H1 (cell line): ENCODE results near the gene CXXC5. TPM values are rescaled to one million over a fixed set of nuclear protein-coding genes. Genes with fewer than 3 reads are reported as not detected.

Experiments
- CTCF ChIA-PET: fragments of 300-600 bp; sonication (Branson Sonifier 250); formaldehyde crosslinking; loops from one replicate; lab custom pipeline; 2021; ENCODE audit not compliant: partially characterized antibody; lab: Charles Lee
- POLR2A ChIA-PET: fragments of 300-600 bp; sonication (Branson Sonifier 250); formaldehyde crosslinking; loops from one replicate; lab custom pipeline; 2021; ENCODE audit warnings: inconsistent platforms; ENCODE audit not compliant: partially characterized antibody; lab: Charles Lee
- DNase-seq, 2 experiments: peaks; one replicate each; pipeline versions ENCODE4 v3.0.0 to v3.0.0-alpha.2; 2010 to 2022; ENCODE audit warnings: low spot score in 2 of 2, low read depth in 1 of 2, mixed read lengths in 1 of 2
- FAIRE-seq: peaks from 2 replicates; lab custom pipeline; 2011; peaks lifted over from hg19 to GRCh38; lab: Jason Lieb, UNC
- H2AFZ ChIP-seq: 2 replicates; pipeline ENCODE4 v1.8.1; 2012; ENCODE audit warnings: low read length, inconsistent platforms
- H2AK5ac ChIP-seq: 2 replicates; pipeline ENCODE4 v1.6.1; 2013; ENCODE audit warnings: low read depth, low read length
- H2BK120ac ChIP-seq: replicated peaks from 2 replicates; pipeline ENCODE3; 2013; ENCODE audit warnings: low read depth, low read length, inconsistent platforms
- H2BK12ac ChIP-seq: 2 replicates; pipeline ENCODE4 v1.6.1; 2013; ENCODE audit warnings: low read depth, low read length
- H2BK15ac ChIP-seq: 2 replicates; pipeline ENCODE4 v1.6.1; 2013; ENCODE audit warnings: low read length
- H2BK20ac ChIP-seq: 2 replicates; pipeline ENCODE4 v1.6.1; 2013; ENCODE audit warnings: low read length
- H2BK5ac ChIP-seq: 2 replicates; pipeline ENCODE4 v1.6.1; 2013; ENCODE audit warnings: low read depth, low read length
- H3K14ac ChIP-seq: 2 replicates; pipeline ENCODE4 v1.6.1; 2013; ENCODE audit warnings: inconsistent platforms; ENCODE audit not compliant: insufficient read length
- H3K18ac ChIP-seq: 2 replicates; pipeline ENCODE4 v1.6.1; 2013; ENCODE audit warnings: low read length; ENCODE audit errors: extremely low read depth
- H3K23ac ChIP-seq: 2 replicates; pipeline ENCODE4 v1.6.1; 2013; ENCODE audit warnings: inconsistent platforms; ENCODE audit not compliant: insufficient read length
- H3K23me2 ChIP-seq: 2 replicates; pipeline ENCODE4 v1.6.1; 2013; ENCODE audit warnings: low read depth, low read length
- H3K27ac ChIP-seq: 2 replicates; pipeline ENCODE4 v1.6.1; 2011; ENCODE audit warnings: low read depth, low read length, inconsistent platforms
- H3K27me3 ChIP-seq, 4 experiments: replicated peaks in 1 of 4; 1 replicate in 1 of 4; 2 replicates in 3 of 4; pipeline versions ENCODE4 v1.6.1 to v1.8.1; 2011 to 2013; ENCODE audit warnings: low read length in 3 of 4, mild to moderate bottlenecking in 3 of 4, inconsistent platforms in 2 of 4, mixed read lengths in 2 of 4, moderate library complexity in 1 of 4; ENCODE audit not compliant: control insufficient read depth in 3 of 4, insufficient read depth in 3 of 4; ENCODE audit errors: extremely low read depth in 1 of 4
- H3K36me3 ChIP-seq, 4 experiments: 2 replicates each; pipeline versions ENCODE4 v1.6.1 to v1.8.1; 2011 to 2013; ENCODE audit warnings: mild to moderate bottlenecking in 4 of 4, low read length in 3 of 4, moderate library complexity in 2 of 4, control low read depth in 1 of 4, inconsistent platforms in 1 of 4; ENCODE audit not compliant: insufficient read depth in 4 of 4, control insufficient read depth in 2 of 4
- H3K4ac ChIP-seq: replicated peaks from 2 replicates; pipeline ENCODE3; 2013; ENCODE audit warnings: low read length, low read depth, mixed read lengths, inconsistent platforms; ENCODE audit not compliant: insufficient read length
- H3K4me1 ChIP-seq, 4 experiments: replicated peaks in 1 of 4; 1 replicate in 1 of 4; 2 replicates in 3 of 4; pipeline versions ENCODE4 v1.6.1 to v1.8.1; 2011 to 2013; ENCODE audit warnings: low read length in 3 of 4, inconsistent platforms in 2 of 4, mixed read lengths in 1 of 4; ENCODE audit not compliant: insufficient read depth in 4 of 4, control insufficient read depth in 3 of 4
- H3K4me2 ChIP-seq, 2 experiments: 2 replicates each; pipeline versions ENCODE4 v1.6.1 to v1.8.1; 2011 to 2013; ENCODE audit warnings: low read depth in 2 of 2, low read length in 2 of 2, control low read depth in 1 of 2, inconsistent platforms in 1 of 2, mild to moderate bottlenecking in 1 of 2; ENCODE audit not compliant: insufficient read depth in 1 of 2
- H3K4me3 ChIP-seq, 4 experiments: fragments of 200-600, 300-600 bp in 1 of 4; sonication (generic), shearing (Covaris generic), sonication (Bioruptor Twin) in 1 of 4; 2 replicates each; pipeline versions ENCODE4 v1.5.1 to v1.8.1; 2011 to 2016; ENCODE audit warnings: low read length in 4 of 4, low read depth in 3 of 4, control low read depth in 2 of 4, inconsistent platforms in 2 of 4, mild to moderate bottlenecking in 2 of 4, mixed read lengths in 1 of 4, moderate library complexity in 1 of 4; ENCODE audit not compliant: insufficient read depth in 2 of 4; ENCODE audit errors: extremely low read depth in 1 of 4
- H3K56ac ChIP-seq: replicated peaks from 2 replicates; pipeline ENCODE3; 2013; ENCODE audit warnings: low read depth, mild to moderate bottlenecking, mixed read lengths, low read length, inconsistent platforms; ENCODE audit not compliant: insufficient read length
- H3K79me1 ChIP-seq: 2 replicates; pipeline ENCODE4 v1.6.1; 2013; ENCODE audit warnings: low read depth, low read length, control low read depth
- H3K79me2 ChIP-seq, 2 experiments: 2 replicates each; pipeline versions ENCODE4 v1.6.1 to v1.8.1; 2012 to 2013; ENCODE audit warnings: low read length in 2 of 2, mild to moderate bottlenecking in 2 of 2, inconsistent platforms in 1 of 2; ENCODE audit not compliant: insufficient read depth in 2 of 2, control insufficient read depth in 1 of 2
- H3K9ac ChIP-seq, 4 experiments: replicated peaks in 1 of 4; 1 replicate in 1 of 4; 2 replicates in 3 of 4; pipeline versions ENCODE4 v1.6.1 to v1.8.1; 2011 to 2013; ENCODE audit warnings: low read depth in 3 of 4, low read length in 3 of 4, control low read depth in 2 of 4, mild to moderate bottlenecking in 2 of 4, moderate library complexity in 2 of 4, inconsistent platforms in 1 of 4; ENCODE audit errors: extremely low read depth in 1 of 4
- H3K9me3 ChIP-seq, 2 experiments: 2 replicates each; pipeline versions ENCODE4 v1.6.1 to v1.8.1; 2012 to 2013; ENCODE audit warnings: mild to moderate bottlenecking in 2 of 2, moderate library complexity in 2 of 2, control low read depth in 1 of 2, inconsistent platforms in 1 of 2, low read depth in 1 of 2, low read length in 1 of 2, mixed read lengths in 1 of 2; ENCODE audit not compliant: insufficient read depth in 2 of 2
- H4K20me1 ChIP-seq, 2 experiments: replicated peaks in 1 of 2; 2 replicates each; pipeline versions ENCODE3 to v1.8.1; 2011 to 2013; ENCODE audit warnings: inconsistent platforms in 2 of 2, low read length in 2 of 2, mild to moderate bottlenecking in 1 of 2; ENCODE audit not compliant: insufficient read depth in 2 of 2, control insufficient read depth in 1 of 2
- H4K5ac ChIP-seq: 2 replicates; pipeline ENCODE4 v1.6.1; 2013; ENCODE audit warnings: low read length, low read depth, mixed read lengths, inconsistent platforms; ENCODE audit not compliant: insufficient read length
- H4K8ac ChIP-seq: 2 replicates; pipeline ENCODE4 v1.8.0; 2013; ENCODE audit warnings: mild to moderate bottlenecking, moderate library complexity, low read length, inconsistent platforms; ENCODE audit not compliant: insufficient read depth; ENCODE audit errors: extremely low read depth
- H4K91ac ChIP-seq: replicated peaks from 2 replicates; pipeline ENCODE3; 2013; ENCODE audit warnings: low read length, mixed read lengths, inconsistent platforms; ENCODE audit not compliant: insufficient read length
- BACH1 ChIP-seq: IDR thresholded peaks from 2 replicates; pipeline ENCODE4 v1.6.1; 2012; ENCODE audit warnings: low read length, improper control_type of control experiment
- EZH2 ChIP-seq: fragments of 200-600 bp; sonication (generic); IDR thresholded peaks from 2 replicates; pipeline ENCODE4 v1.7.1; 2012; ENCODE audit warnings: low read depth, mild to moderate bottlenecking, moderate library complexity, low read length, inconsistent platforms; ENCODE audit not compliant: severe bottlenecking
- SP4 ChIP-seq: IDR thresholded peaks from 2 replicates; pipeline ENCODE4 v1.6.1; 2012; ENCODE audit warnings: low read length, inconsistent platforms
- SUZ12 ChIP-seq: fragments of 200-600 bp; sonication (generic); IDR thresholded peaks from 2 replicates; pipeline ENCODE4 v1.6.1; 2012; ENCODE audit warnings: mild to moderate bottlenecking, inconsistent platforms, low read length, moderate library complexity, mixed read lengths
- ZNF274 ChIP-seq: IDR thresholded peaks from 2 replicates; pipeline ENCODE4 v1.7.0; 2012; ENCODE audit warnings: low read length, borderline replicate concordance; ENCODE audit errors: extremely low read depth
- WGBS, 2 experiments: shearing (Covaris generic) in 1 of 2; methylation state at CpG; one replicate each; pipeline versions ENCODE4 v1.1.6 to v1.1.7; 2013 to 2015; ENCODE audit warnings: low lambda C conversion rate in 2 of 2, mixed read lengths in 2 of 2, inconsistent platforms in 1 of 2, low coverage in 1 of 2, missing lambda C conversion rate in 1 of 2; ENCODE audit not compliant: insufficient replicate concordance in 2 of 2, insufficient coverage in 1 of 2, insufficient read length in 1 of 2; ENCODE audit errors: extremely low coverage in 1 of 2, missing lambda C conversion rate in 1 of 2; 5-methylcytosine and 5-hydroxymethylcytosine counted together
- polyA plus RNA-seq, 7 experiments: library from polyadenylated mRNA; depleted of rRNA in 3 of 7; stranded (reverse) in 5 of 7; unstranded in 2 of 7; fragments of >200 nt in 5 of 7; fragments of 200-250 nt in 2 of 7; gene quantifications; 1 replicate in 5 of 7; 2 replicates in 1 of 7; 4 replicates in 1 of 7; pipeline versions ENCODE4 v1.2.1 to v1.2.3, GENCODE V29; 2011 to 2013; ENCODE audit warnings: missing spikeins in 2 of 7, mixed read lengths in 2 of 7
- total RNA-seq: library from RNA; stranded (reverse); fragmentation: NEBNext Ultra II Directional; extraction: Animal tissue kit (Norgen Biotek cat#: 25700); gene quantifications from 2 replicates; pipeline ENCODE4 v1.2.1, GENCODE V29; 2021

Gene CXXC5
- total and polyA plus RNA-seq, 2 of the 8 experiments (the other 6 are each of a cell fraction or from before 2014, with no cell fraction given): 61.4 to 74.0 TPM

GRCh38 chr5:139664727-139665351 lies 16.7 kb downstream of the CXXC5 start:
- no peak overlapping the region for H2BK12ac ChIP-seq
- no peak overlapping the region for H2BK15ac ChIP-seq
- H3K23ac ChIP-seq: no peak overlapping the region
- H3K36me3 ChIP-seq: no peaks in the 10 kb centered on the region
- ChIA-PET POLR2A (interaction anchor here (0.9 to 2.2 kb wide), 9 partner anchors 10 to 45 kb away, joined by 3 to 7 read pairs (median 4); no protein-coding TSS in a partner anchor), CTCF (interaction anchor here (0.7 to 17.2 kb wide), 9 partner anchors 11 to 122 kb away, joined by 3 to 171 read pairs (median 4); no protein-coding TSS in a partner anchor)
- H3K56ac ChIP-seq: no peak overlapping the region
- H4K5ac ChIP-seq: no peak overlapping the region
- H2BK5ac ChIP-seq: no peak overlapping the region
- H2AK5ac ChIP-seq: no peak overlapping the region
- no peaks in the 10 kb centered on the region for H3K9me3 ChIP-seq
- H3K27ac ChIP-seq: no peak overlapping the region
- FAIRE-seq (no peak), DNase-seq (no peak)
- no peak overlapping the region for H3K4me3 ChIP-seq
- WGBS, 2 experiments: 97% methylated on average over 15 of the region's 15 CpGs; no CpG with 5 or more reads in 1 of the 2 experiments
- H3K27me3 ChIP-seq: no peaks in the 10 kb centered on the region
- H3K9ac ChIP-seq: no peak overlapping the region
- peaks cover 9 to 57% (median 47%) of the 10 kb centered on the region in 4 experiments for H3K4me1 ChIP-seq
- H2BK20ac ChIP-seq: no peak overlapping the region
- H3K4ac ChIP-seq: no peak overlapping the region
- no peak overlapping the region for H3K14ac ChIP-seq
- H3K79me2 ChIP-seq: peaks cover 15 to 96% of the 10 kb centered on the region in 2 experiments; a peak in 3 of 4 replicates
- H3K79me1 ChIP-seq: peaks cover 27% of the 10 kb centered on the region
- no peak overlapping the region for H4K8ac ChIP-seq
- no peak overlapping the region for H2BK120ac ChIP-seq
- peaks cover 68 to 70% of the 10 kb centered on the region in 2 experiments for H4K20me1 ChIP-seq
- no peak overlapping the region for H3K4me2 ChIP-seq
- H3K18ac ChIP-seq: no peak overlapping the region
- H4K91ac ChIP-seq: no peak overlapping the region
- no peaks in the 10 kb centered on the region; the same call in none of the 2 replicates for H3K23me2 ChIP-seq
- H2AFZ ChIP-seq: no peak overlapping the region
- TF ChIP-seq SUZ12 (no peak), SP4 (no peak), BACH1 (no peak), EZH2 (no peak), ZNF274 (no peak)
